NCI-H748 treated with DMSO at 0.1 percent for 48 hours (cell line): ENCODE measurements around the gene ELP4.
"Not testable (repeated sequence)": the region's sequence is repeated elsewhere in the genome, so short reads cannot be mapped to it uniquely, and the experiment has no call there.

Experiments used
- DNase-seq: peaks from one replicate; lab custom pipeline; 2025; lab: John Stamatoyannopoulos, UW

ELP4 gene, protein sequence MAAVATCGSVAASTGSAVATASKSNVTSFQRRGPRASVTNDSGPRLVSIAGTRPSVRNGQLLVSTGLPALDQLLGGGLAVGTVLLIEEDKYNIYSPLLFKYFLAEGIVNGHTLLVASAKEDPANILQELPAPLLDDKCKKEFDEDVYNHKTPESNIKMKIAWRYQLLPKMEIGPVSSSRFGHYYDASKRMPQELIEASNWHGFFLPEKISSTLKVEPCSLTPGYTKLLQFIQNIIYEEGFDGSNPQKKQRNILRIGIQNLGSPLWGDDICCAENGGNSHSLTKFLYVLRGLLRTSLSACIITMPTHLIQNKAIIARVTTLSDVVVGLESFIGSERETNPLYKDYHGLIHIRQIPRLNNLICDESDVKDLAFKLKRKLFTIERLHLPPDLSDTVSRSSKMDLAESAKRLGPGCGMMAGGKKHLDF

DNA sequence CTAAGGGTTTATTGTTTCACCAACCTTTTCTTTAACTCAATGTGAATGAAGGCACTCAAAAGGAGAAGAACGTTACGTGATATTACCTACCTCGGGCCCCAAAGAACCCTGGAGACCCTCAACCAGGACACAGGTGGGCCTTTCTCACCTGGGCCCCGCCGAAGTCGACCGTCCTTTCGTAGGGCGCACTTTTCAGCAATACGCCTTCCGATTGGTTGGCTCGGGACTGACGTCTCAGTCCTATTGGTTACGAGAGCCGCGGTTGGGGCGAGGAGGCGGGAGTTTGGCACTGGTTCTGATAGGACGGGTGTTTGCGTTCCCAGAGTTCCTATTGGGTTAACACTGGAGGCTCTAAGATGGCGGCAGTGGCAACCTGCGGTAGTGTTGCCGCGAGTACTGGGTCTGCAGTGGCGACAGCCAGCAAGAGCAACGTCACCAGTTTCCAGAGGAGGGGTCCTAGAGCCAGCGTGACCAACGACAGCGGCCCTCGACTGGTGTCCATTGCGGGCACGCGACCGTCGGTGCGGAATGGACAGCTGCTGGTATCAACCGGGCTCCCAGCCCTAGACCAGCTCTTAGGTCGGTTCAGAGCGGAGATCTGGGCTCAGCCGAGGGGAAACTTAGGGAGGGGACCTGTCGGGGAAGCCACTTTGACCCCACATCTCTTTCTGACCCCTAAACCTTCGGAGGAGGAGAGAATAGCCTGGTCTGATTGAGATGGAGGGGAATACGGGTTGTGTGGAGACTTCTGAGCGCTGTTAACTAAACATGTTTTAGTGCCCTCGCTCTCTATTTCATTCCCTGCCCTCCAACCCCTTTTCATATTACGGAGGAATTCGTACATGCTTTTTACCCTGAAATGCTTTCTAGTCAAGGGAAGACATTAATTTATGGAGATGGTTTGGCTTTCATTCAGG, at the start of gene ELP4, which contains the start of gene IMMP1L:
Gene ELP4 (plus strand): TSS at position 339 of the 917 bp plus-strand sequence. CDS start 18 bp downstream, at position 357.
Gene IMMP1L (minus strand): TSS at position 194 of the 917 bp plus-strand sequence. CDS start 46,346 bp downstream, outside the sequence.
- DNase-seq, result peak; percentile 98

DNA sequence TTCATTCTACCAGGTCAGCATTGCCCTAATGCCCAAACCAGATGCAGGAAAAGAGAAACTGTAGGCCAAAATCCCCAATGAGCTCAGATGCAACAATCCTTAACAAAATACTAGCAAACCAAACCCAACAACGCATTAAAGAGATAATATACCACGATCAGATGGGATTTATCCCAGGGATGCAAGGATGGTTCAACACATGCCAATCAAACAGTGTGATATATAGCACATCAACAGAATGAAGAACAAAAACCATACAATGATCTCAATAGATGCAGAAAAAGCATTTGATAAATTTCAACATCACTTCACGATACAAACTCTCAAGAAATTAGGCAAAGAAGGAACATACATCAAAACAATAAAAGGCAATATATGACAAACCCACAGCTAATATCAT, 45.1 kb upstream of the ELP4 start:
- DNase-seq, result no peak

DNA sequence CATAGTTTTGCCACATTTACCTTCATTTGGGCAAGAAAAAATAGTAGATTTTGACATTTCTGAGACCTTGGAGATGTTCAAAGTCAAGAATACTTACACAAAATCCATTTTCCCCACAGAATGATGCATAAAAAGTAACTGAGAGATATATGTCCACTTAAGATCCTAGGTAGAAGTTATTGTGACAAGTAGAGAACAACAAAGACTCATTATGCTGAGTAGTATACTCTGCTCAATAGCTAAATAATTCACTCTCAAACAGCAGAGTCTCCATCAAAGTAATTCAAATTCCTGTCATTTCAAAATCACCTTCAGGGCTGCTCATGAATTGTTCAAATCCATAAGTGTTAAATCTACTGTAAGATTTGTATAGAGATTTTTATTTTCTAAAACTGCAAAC, 35.5 kb upstream of the ELP4 start:
- no peak for DNase-seq

DNA sequence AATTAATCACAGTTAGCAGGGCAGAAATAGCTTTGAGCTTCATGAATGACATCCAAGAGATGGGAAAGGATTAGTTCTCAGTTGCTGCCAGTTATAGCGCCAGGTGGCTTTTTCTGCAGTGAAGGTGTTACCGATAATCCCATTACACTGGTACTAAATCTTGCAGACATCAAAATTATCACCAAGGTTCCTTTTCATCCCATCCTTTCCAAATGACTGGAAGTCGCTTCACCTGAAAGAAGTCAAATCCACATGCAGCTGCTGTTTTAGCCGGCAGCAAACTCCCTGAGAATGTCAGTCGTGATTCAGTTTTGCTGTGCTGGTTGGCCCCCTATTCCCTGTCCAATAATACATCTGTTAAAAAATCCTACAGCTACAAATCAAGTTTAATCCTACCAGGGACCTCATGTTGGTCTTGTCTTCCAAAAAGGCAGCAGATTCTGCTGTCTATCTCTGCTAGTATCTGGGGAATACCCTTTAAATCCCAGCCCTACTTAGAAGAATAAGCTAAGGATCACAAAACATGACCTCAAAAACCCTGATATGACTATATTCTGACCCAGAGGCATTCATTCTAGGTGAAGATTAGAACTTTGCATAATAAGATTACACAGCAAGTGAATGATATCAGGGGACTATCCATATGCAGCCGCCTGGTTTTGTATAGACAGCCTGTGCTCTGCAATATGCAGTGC, 31.9 kb upstream of the ELP4 start:
- no peak for DNase-seq

DNA sequence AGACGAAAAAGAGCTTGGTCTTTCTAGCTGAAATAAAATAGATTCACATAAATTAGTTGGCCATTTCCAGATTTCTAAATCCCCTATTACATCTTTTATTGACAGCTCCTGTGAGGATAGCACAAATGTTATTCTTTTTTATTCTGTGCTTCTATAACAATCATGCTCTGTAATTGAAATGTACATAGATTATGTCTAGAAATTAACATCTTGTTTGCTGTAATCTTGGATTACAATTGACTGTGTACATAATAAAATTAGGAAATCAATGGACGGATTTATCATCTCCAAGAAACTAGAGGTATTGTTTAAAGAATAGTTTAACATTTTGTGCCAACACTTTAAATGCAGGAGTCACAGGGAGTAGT, 31.4 kb upstream of the ELP4 start:
- DNase-seq, result no peak

DNA sequence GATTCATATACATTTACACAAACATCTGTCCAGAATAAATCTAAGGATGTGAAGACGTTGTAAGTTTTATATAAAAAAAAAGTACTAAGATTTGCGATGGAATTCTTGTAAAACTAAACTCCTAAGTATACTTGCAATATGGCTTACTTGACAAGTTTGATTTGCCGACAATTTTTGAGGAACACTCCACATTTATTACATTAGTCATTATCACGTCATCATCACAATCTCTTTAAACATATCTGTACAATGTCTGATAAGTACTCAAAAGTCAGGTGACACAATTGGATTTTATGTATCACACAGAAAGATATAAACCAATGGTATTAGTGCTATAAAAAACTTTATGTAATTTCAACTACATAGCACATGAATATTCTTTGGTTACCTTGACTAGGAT, 30.5 kb upstream of the ELP4 start:
- DNase-seq, result no peak

DNA sequence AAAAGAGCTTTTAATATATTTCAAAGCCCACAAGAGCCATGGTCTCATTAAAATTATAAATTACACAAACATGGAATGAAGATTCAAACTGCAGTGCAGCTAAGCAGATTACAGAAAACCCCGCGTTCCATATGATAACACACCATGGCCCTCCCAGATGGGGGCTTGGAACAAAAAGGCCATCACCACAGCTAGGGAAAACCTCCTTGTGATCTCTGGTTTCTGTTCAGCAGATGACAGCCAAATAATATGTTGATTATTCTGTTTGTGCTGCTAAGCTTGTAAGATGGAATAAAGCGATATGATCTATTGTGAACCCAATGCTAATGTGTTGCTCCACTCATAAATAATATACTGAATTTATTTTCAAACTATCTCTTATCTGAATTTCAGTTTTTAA, 28.6 kb upstream of the ELP4 start:
- no peak for DNase-seq

DNA sequence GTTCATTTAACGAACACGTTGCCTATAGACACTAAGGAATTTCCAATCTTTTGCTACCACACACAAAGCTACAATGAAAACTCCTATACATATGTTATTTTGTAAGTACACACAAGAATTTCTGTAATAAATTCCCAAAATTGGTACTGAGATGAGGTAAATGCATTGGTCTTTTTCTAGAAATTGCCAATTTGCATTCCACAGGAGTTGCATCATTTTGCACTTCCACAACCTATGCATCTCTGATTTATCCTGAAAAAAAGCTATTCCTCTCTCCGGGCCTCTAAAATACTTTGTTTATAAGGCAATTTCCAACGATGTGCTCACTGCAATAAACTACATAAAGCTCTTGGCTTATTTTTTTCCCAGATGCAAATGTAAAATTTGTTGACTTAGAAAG, 25.1 kb upstream of the ELP4 start:
- DNase-seq, result no peak

DNA sequence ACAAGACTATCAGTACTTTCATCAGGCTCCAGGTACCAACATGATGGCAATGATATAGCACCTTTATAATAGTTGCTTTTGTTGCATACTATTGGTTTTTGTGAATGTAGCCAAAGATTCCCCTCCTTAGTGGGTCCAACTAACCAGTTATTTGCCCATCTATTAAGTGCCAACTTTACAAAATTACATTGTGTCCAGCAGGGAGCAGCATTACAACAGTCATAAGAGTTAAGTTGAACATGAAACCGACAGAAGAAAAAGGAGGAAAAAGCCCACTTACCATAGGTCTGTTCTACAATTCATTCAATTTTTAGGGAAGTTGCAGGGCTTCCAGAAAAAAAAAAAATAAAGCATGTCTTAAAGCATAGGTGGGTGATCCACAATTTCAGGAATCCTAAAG, 21.7 kb upstream of the ELP4 start:
- peak; percentile 36 for DNase-seq

DNA sequence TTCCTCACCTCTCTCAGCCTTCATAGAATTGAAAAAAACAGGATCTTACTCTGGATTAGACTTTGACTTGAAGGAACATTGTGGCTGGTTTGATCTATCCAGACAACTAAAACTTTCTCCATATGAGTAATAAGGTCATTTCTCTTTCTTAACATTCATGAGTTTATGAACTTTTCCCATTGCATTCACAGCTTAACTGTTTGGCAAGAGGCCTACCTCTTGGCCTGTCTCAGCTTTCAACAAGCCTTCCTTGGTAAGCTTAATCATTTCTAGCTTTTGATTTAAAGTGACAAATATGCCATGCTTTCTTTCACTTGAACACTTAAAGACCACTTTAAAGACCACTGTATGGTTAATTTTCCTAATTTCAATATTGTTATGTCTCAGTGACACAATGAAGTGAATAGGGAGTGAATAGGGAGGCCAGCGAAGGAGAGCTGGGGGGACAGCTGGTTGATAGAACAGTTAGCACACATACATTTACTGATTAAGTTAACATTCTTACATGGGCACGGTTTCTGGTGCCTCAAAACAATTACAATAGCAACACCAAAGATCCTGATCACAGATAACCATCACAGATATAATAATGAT, 17.1 kb upstream of the ELP4 start:
- DNase-seq, result no peak

DNA sequence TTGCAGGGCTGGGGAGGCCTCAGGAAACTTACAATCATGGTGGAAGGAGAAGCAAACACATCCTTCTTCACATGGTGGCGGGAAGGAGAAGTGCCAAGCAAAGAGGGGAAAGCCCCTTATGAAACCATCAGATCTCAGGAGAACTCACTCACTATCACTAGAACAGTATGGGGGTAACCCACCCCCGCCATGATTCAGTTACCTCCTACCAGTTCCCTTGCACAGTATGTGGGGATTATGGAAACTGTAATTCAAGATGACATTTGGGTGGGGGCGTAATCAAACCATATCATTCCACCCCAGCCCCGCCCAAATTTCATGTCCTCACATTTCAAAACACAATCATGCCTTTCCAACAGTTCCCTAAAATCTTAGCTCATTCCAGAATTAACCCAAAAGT, 16.3 kb upstream of the ELP4 start:
- DNase-seq, result no peak

DNA sequence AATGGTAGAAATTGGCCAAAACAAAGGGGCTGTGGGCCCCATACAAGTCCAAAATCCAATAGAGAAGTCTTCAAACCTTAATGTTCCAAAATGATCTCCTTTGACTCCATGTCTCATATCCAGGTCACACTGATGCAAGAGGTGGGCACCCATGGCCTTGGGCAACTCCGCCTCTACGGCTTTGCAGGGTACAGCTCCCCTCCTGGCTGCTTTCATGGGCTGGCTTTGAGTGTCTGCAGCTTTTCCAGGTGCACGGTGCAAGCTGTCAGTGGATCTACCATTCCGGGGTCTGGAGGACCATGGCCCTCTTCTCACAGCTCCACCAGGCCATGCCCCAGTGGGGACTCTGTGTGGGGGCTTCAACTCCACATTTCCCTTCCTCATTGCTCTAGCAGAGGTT, 15.8 kb upstream of the ELP4 start:
- not testable (repeated sequence) for DNase-seq

DNA sequence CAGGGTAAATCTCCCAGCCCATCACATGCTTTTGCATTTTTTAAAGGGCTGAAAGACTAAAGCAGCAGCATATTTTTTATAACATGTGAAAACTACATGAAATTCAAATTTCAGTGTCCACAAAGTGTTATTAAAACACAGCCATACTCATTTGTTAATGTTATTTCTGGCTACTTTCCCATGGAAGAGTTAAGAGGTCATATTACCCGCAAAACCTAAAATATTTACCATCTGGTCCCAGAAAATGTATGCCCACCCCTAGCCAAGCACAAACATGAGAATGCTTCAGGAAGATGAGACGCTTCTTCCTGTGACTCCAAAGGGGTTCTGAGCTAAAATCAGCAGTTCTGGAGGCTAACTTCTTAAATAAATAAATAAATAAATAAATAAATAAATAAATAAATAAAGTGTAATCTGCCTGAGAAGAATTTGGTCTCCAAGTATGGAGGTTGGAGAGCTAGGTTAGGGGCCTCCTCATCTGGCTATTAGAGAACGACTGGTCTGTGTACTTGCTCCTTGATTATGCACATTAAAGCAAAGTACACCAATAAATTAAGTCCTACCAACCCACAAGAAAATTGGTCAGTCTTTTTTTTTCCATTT, 9.9 kb upstream of the ELP4 start:
- no peak for DNase-seq

DNA sequence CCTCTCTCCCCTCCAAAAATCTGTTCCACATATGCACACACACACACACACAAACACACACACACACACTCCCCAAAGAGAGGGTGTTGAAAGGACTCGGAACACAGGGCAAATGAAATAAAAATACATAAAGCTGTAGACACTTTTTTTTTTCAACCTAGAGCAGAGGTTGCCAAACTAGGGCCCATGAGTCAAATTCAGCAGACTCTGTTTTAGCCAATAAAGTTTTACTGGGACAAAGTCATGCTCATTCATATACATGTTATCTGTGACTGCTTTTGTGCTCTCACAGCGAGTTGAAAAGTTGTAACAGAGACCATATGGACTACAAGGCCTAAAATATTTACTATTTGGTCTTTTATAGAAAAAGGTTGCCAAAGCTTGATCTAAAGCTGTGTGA, 9.0 kb upstream of the ELP4 start:
- DNase-seq, result no peak

DNA sequence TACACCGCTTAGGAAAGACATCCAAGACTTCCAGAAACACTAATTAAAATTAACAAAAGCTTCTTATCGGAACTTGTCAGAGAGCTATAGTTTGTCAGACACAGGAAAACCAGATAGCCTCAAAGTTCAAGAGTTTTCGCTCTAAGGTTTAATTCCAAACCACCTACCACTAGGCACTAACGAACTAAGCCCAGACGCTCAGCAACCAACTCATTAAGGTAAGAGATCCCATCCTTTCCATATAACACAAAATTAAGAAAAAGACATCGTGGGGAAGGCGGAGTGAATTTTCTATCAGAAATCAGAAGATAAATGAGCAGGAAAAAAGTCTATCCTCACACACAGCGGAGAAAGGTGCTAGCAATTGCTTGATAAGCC, 527 bp upstream of the ELP4 start:
- DNase-seq, result no peak

DNA sequence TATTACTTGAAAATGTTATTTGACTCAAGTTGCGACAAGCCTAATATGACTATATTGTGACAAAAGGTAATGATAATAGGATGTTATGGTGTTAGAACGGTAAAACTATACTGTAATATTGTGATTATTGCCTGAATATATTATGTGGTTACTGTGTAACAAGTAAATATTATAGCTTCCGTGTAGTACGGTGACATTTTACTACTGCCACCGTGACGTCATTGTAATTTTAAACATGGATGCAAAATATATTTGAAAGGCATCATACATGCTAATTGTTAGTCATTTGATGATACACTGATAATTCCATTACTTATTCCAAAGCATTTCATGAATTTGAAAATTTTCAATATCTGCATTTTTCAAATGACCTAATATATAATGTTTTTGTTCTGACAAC, 2.5 kb downstream of the ELP4 start:
- DNase-seq, result no peak

DNA sequence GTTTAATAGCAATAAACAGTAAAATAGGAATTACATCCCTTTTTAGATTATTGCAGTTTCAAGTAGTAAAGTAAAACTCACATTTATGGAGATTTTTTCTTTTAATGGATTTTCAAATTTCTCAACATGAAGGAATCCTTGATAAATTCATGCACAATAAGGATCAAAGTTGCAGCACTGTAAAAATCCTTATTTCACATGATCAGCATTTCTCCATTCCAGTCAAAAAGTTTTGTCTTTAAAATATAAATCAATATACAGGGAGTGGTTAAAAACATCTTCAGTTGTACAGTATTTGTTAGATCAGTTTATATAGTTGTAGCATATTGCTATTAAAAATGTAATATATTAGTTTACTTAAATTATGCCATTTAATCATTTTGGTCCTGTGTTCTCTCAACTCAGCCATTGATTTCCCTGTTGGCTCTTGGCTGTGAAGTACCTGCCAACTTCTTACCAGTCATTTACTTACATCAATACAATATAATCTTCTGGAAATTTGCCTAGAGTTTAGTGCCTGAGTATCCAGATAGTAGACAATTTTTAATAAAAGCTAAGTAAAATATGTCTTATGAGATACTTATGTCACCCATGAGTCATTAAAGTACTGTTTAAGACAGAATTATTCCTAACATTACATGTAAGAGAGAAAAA, 12.1 kb downstream of the ELP4 start:
- no peak for DNase-seq

DNA sequence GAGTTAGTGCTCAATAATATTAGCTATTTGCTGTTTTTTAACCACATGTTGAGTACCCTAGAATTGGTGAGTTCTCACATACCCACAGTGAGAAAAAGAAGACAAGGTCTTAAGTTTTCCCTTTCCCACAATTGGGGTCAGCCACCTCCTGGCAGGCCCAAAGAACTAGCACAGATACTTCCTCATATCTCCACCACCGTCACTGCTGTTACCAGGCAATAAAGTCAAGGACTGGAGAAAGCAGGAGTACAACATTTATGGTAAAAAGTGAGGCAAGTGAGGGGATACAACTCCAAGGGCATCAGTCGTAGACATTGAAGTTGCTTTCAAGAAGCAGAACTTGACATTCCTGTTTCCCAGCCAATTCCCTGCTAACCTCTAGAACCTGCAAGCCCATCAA, 19.6 kb downstream of the ELP4 start:
- DNase-seq, result no peak

DNA sequence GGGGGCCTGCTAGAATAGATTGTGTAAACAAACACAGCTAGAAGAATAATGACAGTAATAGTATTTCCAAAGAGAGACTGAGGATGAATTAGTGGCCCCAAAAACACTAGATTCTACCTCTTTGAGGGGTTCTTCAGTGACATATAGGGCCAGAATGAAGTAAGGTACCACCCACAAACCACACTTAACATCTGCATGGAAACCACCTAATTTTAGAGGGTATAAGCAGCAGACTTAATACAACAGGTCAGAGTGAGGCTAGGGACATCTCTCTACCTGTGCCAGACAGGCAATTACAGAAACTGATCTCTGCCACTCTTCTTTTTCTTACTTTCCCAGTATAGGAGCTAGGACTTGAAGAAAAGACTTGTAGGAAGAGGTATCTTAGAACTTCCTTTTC, 20.1 kb downstream of the ELP4 start:
- no peak for DNase-seq

DNA sequence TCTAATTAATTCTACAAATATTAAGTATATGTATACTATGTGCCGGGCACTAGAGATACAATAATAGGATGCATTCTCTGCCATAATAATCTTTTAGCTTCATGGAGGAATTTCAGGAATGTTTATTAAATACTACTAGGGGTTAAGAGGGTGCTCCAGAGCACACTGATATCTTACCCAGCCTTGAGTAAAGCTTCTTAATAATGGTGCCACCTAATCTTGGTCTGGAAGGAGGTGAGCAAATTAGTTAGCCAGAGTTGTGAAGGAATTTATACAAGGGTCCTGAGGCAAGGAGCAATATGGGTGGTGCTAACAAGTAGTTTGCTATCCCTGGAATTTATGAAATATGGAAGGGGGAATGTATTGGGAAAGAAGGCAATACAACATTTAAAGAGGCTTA, 21.7 kb downstream of the ELP4 start:
- no peak for DNase-seq

DNA sequence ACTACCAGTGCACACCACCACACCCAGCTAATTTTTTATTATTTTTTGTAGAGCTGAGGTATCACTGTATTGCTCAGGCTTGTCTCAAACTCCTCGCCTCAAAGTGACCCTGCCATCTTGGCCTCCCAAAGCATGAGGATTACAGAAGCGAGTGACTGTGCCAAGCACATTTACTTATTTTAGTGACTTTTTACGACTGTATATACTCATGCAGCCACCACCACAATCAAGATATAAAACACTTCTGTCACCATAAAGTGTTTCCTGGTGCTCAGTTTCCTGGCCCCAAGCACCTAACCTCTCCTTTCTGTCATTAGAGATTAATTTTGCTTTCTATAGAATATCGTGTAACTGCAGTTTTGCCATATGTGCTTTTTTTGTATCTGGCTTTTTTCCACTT, 25.9 kb downstream of the ELP4 start:
- no peak for DNase-seq
